Myocyte (in vitro differentiated cells): ENCODE results near the gene OGDH. TPM values are rescaled to one million over a fixed set of nuclear protein-coding genes. Genes with fewer than 3 reads are reported as not detected.
"Not testable (repeated sequence)": the region's sequence is repeated elsewhere in the genome, so short reads cannot be mapped to it uniquely, and the experiment has no call there.

Source experiments
- DNase-seq: peaks from one replicate; pipeline ENCODE4 v3.0.0-alpha.2; 2012; ENCODE audit warnings: low read depth
- total RNA-seq: library from RNA; depleted of rRNA; stranded (reverse); fragments of >200 nt; gene quantifications from 2 replicates; pipeline ENCODE4 v1.2.3, GENCODE V29; 2014

Gene OGDH
- total RNA-seq, 1 donor from 2014 or later: 183 TPM

GRCh38 chr7:44703921-44704320 is 97.5 kb downstream of the OGDH start:
- no peak for DNase-seq

- DNase-seq: no peak
Observed at GRCh38 chr7:44705434-44705833, 99.0 kb downstream of the OGDH start.

- no peak for DNase-seq
Observed at GRCh38 chr7:44706788-44707557, 100.5 kb downstream of the OGDH start.

- DNase-seq: no peak
Observed at GRCh38 chr7:44707558-44708230, 101.3 kb downstream of the OGDH start.

- no peak for DNase-seq
Observed at GRCh38 chr7:44709011-44709915, 102.8 kb downstream of the OGDH start.

GRCh38 chr7:44709945-44710596 is 103.6 kb downstream of the OGDH start:
- no peak for DNase-seq

- DNase-seq: no peak
Observed at GRCh38 chr7:44711528-44711927, 105.1 kb downstream of the OGDH start.

- DNase-seq: no peak
Observed at GRCh38 chr7:44712012-44712411, 105.6 kb downstream of the OGDH start.

GRCh38 chr7:44713141-44713540 is 106.7 kb downstream of the OGDH start:
- no peak for DNase-seq

GRCh38 chr7:44713680-44714335 is 107.4 kb downstream of the OGDH start:
- DNase-seq: no peak

- no peak for DNase-seq
Observed at GRCh38 chr7:44716205-44716604, 109.8 kb downstream of the OGDH start.

- no peak for DNase-seq
Observed at GRCh38 chr7:44720301-44720700, 113.9 kb downstream of the OGDH start.

- no peak for DNase-seq
Observed at GRCh38 chr7:44724276-44724675, 117.8 kb downstream of the OGDH start.

- not testable (repeated sequence) for DNase-seq
Observed at GRCh38 chr7:44726250-44726649, 119.8 kb downstream of the OGDH start.

GRCh38 chr7:44727158-44727936 is 120.9 kb downstream of the OGDH start:
- DNase-seq: peak; percentile 60

- no peak for DNase-seq
Observed at GRCh38 chr7:44727937-44728262, 121.5 kb downstream of the OGDH start.

GRCh38 chr7:44729949-44730590 is 123.6 kb downstream of the OGDH start:
- DNase-seq: no peak

GRCh38 chr7:44732971-44733370 is 126.5 kb downstream of the OGDH start:
- DNase-seq: not testable (repeated sequence)

GRCh38 chr7:44733708-44734481 is 127.5 kb downstream of the OGDH start:
- DNase-seq: peak; percentile 85
